ENCODE data around the gene SMIM24. TPM values are rescaled to one million over a fixed set of nuclear protein-coding genes. Genes with fewer than 3 reads are reported as not detected.
"Not testable (repeated sequence)": the region's sequence is repeated elsewhere in the genome, so short reads cannot be mapped to it uniquely, and the experiment has no call there.

Gene SMIM24
- not detected in 2 replicates for total RNA-seq (2014; rRNA removed; shearing (Covaris generic))
- not detected in 2 replicates for polyA plus RNA-seq (2015; cell fraction: cytosol; rRNA removed)
- polyA plus RNA-seq (2015; cell fraction: nucleus; rRNA removed): not detected in 2 replicates

- in situ Hi-C loops (cut with HindIII; ENCODE audit: low pct_unique_long_range_greater_than_20kb, low sequenced_read_pairs): no loop called here
- DNase-seq (ENCODE audit: low read depth, low spot score): no peak
Observed at GRCh38 chr19:3480383-3481091, at the start of gene SMIM24. Gene SMIM24 (minus strand): TSS chr19:3480525. CDS start chr19:3480463, 62 bp downstream.

- DNase-seq (ENCODE audit: low read depth, low spot score); in situ Hi-C loops (cut with HindIII; ENCODE audit: low pct_unique_long_range_greater_than_20kb, low sequenced_read_pairs): not testable (repeated sequence)
Observed at GRCh38 chr19:3529299-3529698, 49.0 kb upstream of the SMIM24 start.

- in situ Hi-C loops (cut with HindIII; ENCODE audit: low pct_unique_long_range_greater_than_20kb, low sequenced_read_pairs): no loop called here
- DNase-seq (ENCODE audit: low read depth, low spot score): no peak
Observed at GRCh38 chr19:3528539-3529211, 48.4 kb upstream of the SMIM24 start.

GRCh38 chr19:3528080-3528479 is 47.8 kb upstream of the SMIM24 start:
- in situ Hi-C loops (cut with HindIII; ENCODE audit: low pct_unique_long_range_greater_than_20kb, low sequenced_read_pairs): no loop called here
- DNase-seq (ENCODE audit: low read depth, low spot score): no peak

GRCh38 chr19:3527238-3527910 is 47.0 kb upstream of the SMIM24 start:
- DNase-seq (ENCODE audit: low read depth, low spot score): no peak
- in situ Hi-C loops (cut with HindIII; ENCODE audit: low pct_unique_long_range_greater_than_20kb, low sequenced_read_pairs): no loop called here

- in situ Hi-C loops (cut with HindIII; ENCODE audit: low pct_unique_long_range_greater_than_20kb, low sequenced_read_pairs): no loop called here
- DNase-seq (ENCODE audit: low read depth, low spot score): no peak
Observed at GRCh38 chr19:3526507-3527237, 46.3 kb upstream of the SMIM24 start.

GRCh38 chr19:3524904-3525451 is 44.7 kb upstream of the SMIM24 start:
- no peak for DNase-seq (ENCODE audit: low read depth, low spot score)
- in situ Hi-C loops (cut with HindIII; ENCODE audit: low pct_unique_long_range_greater_than_20kb, low sequenced_read_pairs): no loop called here

GRCh38 chr19:3524078-3524842 is 43.9 kb upstream of the SMIM24 start:
- no peak for DNase-seq (ENCODE audit: low read depth, low spot score)
- in situ Hi-C loops (cut with HindIII; ENCODE audit: low pct_unique_long_range_greater_than_20kb, low sequenced_read_pairs): no loop called here

- DNase-seq (ENCODE audit: low read depth, low spot score): no peak
- in situ Hi-C loops (cut with HindIII; ENCODE audit: low pct_unique_long_range_greater_than_20kb, low sequenced_read_pairs): no loop called here
Observed at GRCh38 chr19:3523361-3524077, 43.2 kb upstream of the SMIM24 start.

- in situ Hi-C loops (cut with HindIII; ENCODE audit: low pct_unique_long_range_greater_than_20kb, low sequenced_read_pairs): no loop called here
- no peak for DNase-seq (ENCODE audit: low read depth, low spot score)
Observed at GRCh38 chr19:3522421-3523360, 42.4 kb upstream of the SMIM24 start.

GRCh38 chr19:3521104-3521445 is 40.8 kb upstream of the SMIM24 start:
- in situ Hi-C loops (cut with HindIII; ENCODE audit: low pct_unique_long_range_greater_than_20kb, low sequenced_read_pairs): no loop called here
- DNase-seq (ENCODE audit: low read depth, low spot score): no peak

GRCh38 chr19:3520166-3521103 is 40.1 kb upstream of the SMIM24 start:
- no peak for DNase-seq (ENCODE audit: low read depth, low spot score)
- in situ Hi-C loops (cut with HindIII; ENCODE audit: low pct_unique_long_range_greater_than_20kb, low sequenced_read_pairs): no loop called here

GRCh38 chr19:3519126-3519525 is 38.8 kb upstream of the SMIM24 start:
- in situ Hi-C loops (cut with HindIII; ENCODE audit: low pct_unique_long_range_greater_than_20kb, low sequenced_read_pairs): no loop called here
- no peak for DNase-seq (ENCODE audit: low read depth, low spot score)

- no peak for DNase-seq (ENCODE audit: low read depth, low spot score)
- in situ Hi-C loops (cut with HindIII; ENCODE audit: low pct_unique_long_range_greater_than_20kb, low sequenced_read_pairs): no loop called here
Observed at GRCh38 chr19:3518659-3519058, 38.3 kb upstream of the SMIM24 start.

- in situ Hi-C loops (cut with HindIII; ENCODE audit: low pct_unique_long_range_greater_than_20kb, low sequenced_read_pairs): no loop called here
- no peak for DNase-seq (ENCODE audit: low read depth, low spot score)
Observed at GRCh38 chr19:3518255-3518654, 37.9 kb upstream of the SMIM24 start.

All from SK-MEL-5 (cell line).